WTC11 (cell line): ENCODE measurements around the gene PIK3C2G.

ENCODE experiments used
- CTCF ChIP-seq: fragments of 200-600 bp; IDR thresholded peaks from 2 replicates; pipeline ENCODE4 v1.8.0; 2022; ENCODE audit warnings: antibody characterized with exemption
- ELF4 ChIP-seq: sonication (generic); formaldehyde crosslinking; IDR thresholded peaks from 2 replicates; pipeline ENCODE4 v1.8.1; 2022; ENCODE audit warnings: low read depth, mild to moderate bottlenecking, moderate library complexity, missing genetic modification reagents
- EMX1 ChIP-seq: fragments of 250-450 bp; sonication (Bioruptor Pico); IDR thresholded peaks from 2 replicates; pipeline ENCODE4 v1.8.0; 2021; ENCODE audit warnings: mild to moderate bottlenecking
- FOXP1 ChIP-seq: sonication (generic); formaldehyde crosslinking; IDR thresholded peaks from 2 replicates; pipeline ENCODE4 v1.8.0; 2022; ENCODE audit warnings: missing genetic modification reagents, mild to moderate bottlenecking, moderate library complexity, borderline replicate concordance
- JAZF1 ChIP-seq: fragments of 250-450 bp; sonication (Bioruptor Pico); IDR thresholded peaks from 2 replicates; pipeline ENCODE4 v1.9.0; 2021; ENCODE audit warnings: moderate library complexity, mild to moderate bottlenecking, inconsistent platforms
- KAT7 ChIP-seq: sonication (generic); formaldehyde crosslinking; IDR thresholded peaks from 2 replicates; pipeline ENCODE4 v1.8.1; 2023; ENCODE audit warnings: missing genetic modification reagents, mild to moderate bottlenecking, borderline replicate concordance
- NR2C2 ChIP-seq: sonication (generic); formaldehyde crosslinking; IDR thresholded peaks from 2 replicates; pipeline ENCODE4 v1.8.0; 2022; ENCODE audit warnings: mild to moderate bottlenecking, missing genetic modification reagents
- TF ChIP-seq, protein P1 (sequence below): sonication (generic); formaldehyde crosslinking; IDR thresholded peaks from 2 replicates; pipeline ENCODE4 v1.8.1; 2022; ENCODE audit warnings: missing genetic modification reagents, borderline replicate concordance

- TF ChIP-seq CTCF (no peak), EMX1 (CRISPR knock-in tag) (no peak), KAT7 (CRISPR knock-in tag) (no peak), FOXP1 (CRISPR knock-in tag) (no peak), NR2C2 (CRISPR knock-in tag) (no peak), JAZF1 (CRISPR knock-in tag) (no peak), ELF4 (CRISPR knock-in tag) (no peak)
- TF ChIP-seq, protein P1, sequence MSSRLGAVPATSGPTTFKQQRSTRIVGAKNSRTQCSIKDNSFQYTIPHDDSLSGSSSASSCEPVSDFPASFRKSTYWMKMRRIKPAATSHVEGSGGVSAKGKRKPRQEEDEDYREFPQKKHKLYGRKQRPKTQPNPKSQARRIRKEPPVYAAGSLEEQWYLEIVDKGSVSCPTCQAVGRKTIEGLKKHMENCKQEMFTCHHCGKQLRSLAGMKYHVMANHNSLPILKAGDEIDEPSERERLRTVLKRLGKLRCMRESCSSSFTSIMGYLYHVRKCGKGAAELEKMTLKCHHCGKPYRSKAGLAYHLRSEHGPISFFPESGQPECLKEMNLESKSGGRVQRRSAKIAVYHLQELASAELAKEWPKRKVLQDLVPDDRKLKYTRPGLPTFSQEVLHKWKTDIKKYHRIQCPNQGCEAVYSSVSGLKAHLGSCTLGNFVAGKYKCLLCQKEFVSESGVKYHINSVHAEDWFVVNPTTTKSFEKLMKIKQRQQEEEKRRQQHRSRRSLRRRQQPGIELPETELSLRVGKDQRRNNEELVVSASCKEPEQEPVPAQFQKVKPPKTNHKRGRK (CRISPR knock-in tag): no peak
These were observed 153.9 kb downstream of the PIK3C2G start for GRCh38 chr12:18415227-18415626.
